K562 (cell line): ENCODE results near the gene NOD2. TPM values are rescaled to one million over a fixed set of nuclear protein-coding genes. Genes with fewer than 3 reads are reported as not detected.

Source experiments
- ATAC-seq: fragments of 200-7000 bp; cut with Tn5 transposase; 3 replicates; pipeline ENCODE4 v1.9.1; 2020; ENCODE audit warnings: moderate library complexity
- BruUV-seq: library from RNA; stranded (reverse); fragments of 400-500 nt; replicated peaks from 2 replicates; lab custom pipeline; 2021; lab: Mats Ljungman, UMichigan
- CTCF ChIA-PET: fragments of 300-600 bp; formaldehyde crosslinking; extraction: SDS; loops from one replicate; lab custom pipeline; 2021; ENCODE audit warnings: low intra/inter-chr PET ratio; lab: Yijun Ruan, JAX
- POLR2A ChIA-PET: fragments of 300-600, 350-650 bp; sonication (Branson Sonifier 250); formaldehyde crosslinking; extraction: SDS; loops from one replicate; lab custom pipeline; 2021; ENCODE audit warnings: antibody characterized with exemption, inconsistent platforms; lab: Yijun Ruan, JAX
- DNase-seq, 4 experiments: peaks; one replicate each; pipeline versions ENCODE4 v3.0.0 to v3.0.0-alpha.2; 2011 to 2018; ENCODE audit warnings: low spot score in 3 of 4, mixed read lengths in 3 of 4; ENCODE audit errors: extremely low read depth in 1 of 4
- FAIRE-seq: peaks from 2 replicates; lab custom pipeline; 2011; peaks lifted over from hg19 to GRCh38; lab: Jason Lieb, UNC
- H2AFZ ChIP-seq: 2 replicates; pipeline ENCODE4 v1.6.0; 2011; ENCODE audit warnings: low read depth, low read length, control low read depth, inconsistent platforms
- H3K27ac ChIP-seq: fragments of 200-600 bp; 3 replicates; pipeline ENCODE4 v1.8.0; 2011; ENCODE audit warnings: low read depth, mild to moderate bottlenecking, control low read depth, inconsistent platforms, low read length, moderate library complexity, mixed read lengths; ENCODE audit errors: extremely low read depth
- H3K27me3 ChIP-seq, 2 experiments: fragments of 300-600 bp in 1 of 2; 2 replicates in 1 of 2; 3 replicates in 1 of 2; pipeline versions ENCODE4 v1.6.0 to v1.8.0; 2011; ENCODE audit warnings: inconsistent platforms in 2 of 2, low read length in 2 of 2, mild to moderate bottlenecking in 1 of 2, mixed read lengths in 1 of 2, moderate library complexity in 1 of 2; ENCODE audit not compliant: control insufficient read depth in 2 of 2, insufficient read depth in 2 of 2
- H3K36me3 ChIP-seq: fragments of 300-600 bp; 3 replicates; pipeline ENCODE4 v1.8.0; 2011; ENCODE audit warnings: mild to moderate bottlenecking, low read length, inconsistent platforms; ENCODE audit not compliant: control insufficient read depth, insufficient read depth
- H3K4me1 ChIP-seq, 2 experiments: fragments of 200-600 bp in 1 of 2; replicated peaks in 1 of 2; 2 replicates in 1 of 2; 3 replicates in 1 of 2; pipeline versions ENCODE4 v1.5.1 to v1.8.0; 2011; ENCODE audit warnings: inconsistent platforms in 2 of 2, low read length in 2 of 2, mild to moderate bottlenecking in 1 of 2, mixed read lengths in 1 of 2, moderate library complexity in 1 of 2; ENCODE audit not compliant: control insufficient read depth in 2 of 2, insufficient read depth in 2 of 2
- H3K4me2 ChIP-seq: 2 replicates; pipeline ENCODE4 v1.6.1; 2011; ENCODE audit warnings: low read length, control low read depth, inconsistent platforms, mixed read lengths; ENCODE audit not compliant: insufficient read depth
- H3K4me3 ChIP-seq: fragments of 200-600 bp; sonication (generic), shearing (Covaris generic); 2 replicates; pipeline ENCODE4 v1.5.1; 2016; ENCODE audit warnings: control low read depth, inconsistent platforms
- H3K79me2 ChIP-seq: fragments of 200-600 bp; 3 replicates; pipeline ENCODE4 v1.8.0; 2011; ENCODE audit warnings: low read length, inconsistent platforms; ENCODE audit not compliant: control insufficient read depth, insufficient read depth
- H3K9ac ChIP-seq, 2 experiments: 2 replicates each; pipeline versions ENCODE4 v1.6.0 to v1.6.1; 2011; ENCODE audit warnings: low read depth in 2 of 2, low read length in 2 of 2, control low read depth in 1 of 2, inconsistent platforms in 1 of 2, mild to moderate bottlenecking in 1 of 2, mixed read lengths in 1 of 2; ENCODE audit not compliant: insufficient read depth in 1 of 2
- H3K9me1 ChIP-seq: one replicate; pipeline ENCODE4 v1.6.0; 2011; ENCODE audit warnings: inconsistent platforms, mild to moderate bottlenecking, low read length, moderate library complexity; ENCODE audit not compliant: control insufficient read depth, insufficient read depth
- H3K9me3 ChIP-seq: replicated peaks from 2 replicates; pipeline ENCODE4 v1.5.1; 2011; ENCODE audit warnings: low read depth, low read length, inconsistent platforms; ENCODE audit not compliant: control insufficient read depth, insufficient read depth
- H4K20me1 ChIP-seq: replicated peaks from 2 replicates; pipeline ENCODE4 v1.6.1; 2011; ENCODE audit warnings: low read length, inconsistent platforms, mixed read lengths; ENCODE audit not compliant: control insufficient read depth, insufficient read depth
- ARID2 ChIP-seq: fragments of 450-650 bp; IDR thresholded peaks from 2 replicates; pipeline ENCODE4 v1.6.1; 2017; ENCODE audit warnings: antibody characterized with exemption, mild to moderate bottlenecking
- CBFB ChIP-seq: sonication (generic); formaldehyde crosslinking; IDR thresholded peaks from 2 replicates; pipeline ENCODE4 v1.4.0; 2020; ENCODE audit warnings: mild to moderate bottlenecking, missing genetic modification reagents
- ELK1 ChIP-seq: sonication (generic); formaldehyde crosslinking; IDR thresholded peaks from 2 replicates; pipeline ENCODE4 v1.8.1; 2022; ENCODE audit warnings: missing genetic modification reagents
- GABPB2 ChIP-seq: fragments of 250-450 bp; sonication (Bioruptor Pico); conservative IDR thresholded peaks from 2 replicates; pipeline ENCODE4 v1.5.1; 2021; ENCODE audit warnings: mild to moderate bottlenecking
- HMG20B ChIP-seq: fragments of 250-450 bp; sonication (Bioruptor Pico); IDR thresholded peaks from 2 replicates; pipeline ENCODE4 v1.5.0; 2021; ENCODE audit warnings: mild to moderate bottlenecking
- KAT7 ChIP-seq: sonication (generic); formaldehyde crosslinking; IDR thresholded peaks from 2 replicates; pipeline ENCODE4 v1.8.0; 2022; ENCODE audit warnings: missing genetic modification reagents, mild to moderate bottlenecking, borderline replicate concordance
- LARP7 ChIP-seq: fragments of 450-650 bp; IDR thresholded peaks from 2 replicates; pipeline ENCODE4 v1.6.1; 2016
- NR2F6 ChIP-seq: fragments of 450-650 bp; formaldehyde crosslinking; IDR thresholded peaks from 2 replicates; pipeline ENCODE4 v1.4.0; 2020; ENCODE audit warnings: mild to moderate bottlenecking
- RAD51 ChIP-seq: fragments of 450-650 bp; IDR thresholded peaks from 2 replicates; pipeline ENCODE4 v1.7.1; 2016; ENCODE audit warnings: low read depth, mild to moderate bottlenecking, borderline replicate concordance
- SMARCC2 ChIP-seq: fragments of 450-650 bp; IDR thresholded peaks from 2 replicates; pipeline ENCODE4 v1.6.1; 2017; ENCODE audit warnings: antibody characterized with exemption, moderate library complexity, mild to moderate bottlenecking, low read depth
- SMC3 ChIP-seq: conservative IDR thresholded peaks from 2 replicates; pipeline ENCODE4 v1.6.1; 2011; ENCODE audit warnings: low read depth, low read length, improper control_type of control experiment; ENCODE audit not compliant: insufficient read depth
- SRF ChIP-seq, 2 experiments: fragments of 250-450, 450-650 bp in 1 of 2; sonication (Bioruptor Pico) in 1 of 2; sonication (generic) in 1 of 2; formaldehyde crosslinking; IDR thresholded peaks; 2 replicates each; pipeline versions ENCODE4 v1.5.0 to v1.5.1; 2020 to 2022; ENCODE audit warnings: mild to moderate bottlenecking in 1 of 2, missing genetic modification reagents in 1 of 2
- USF1 ChIP-seq: sonication (generic); formaldehyde crosslinking; IDR thresholded peaks from 2 replicates; pipeline ENCODE4 v1.9.0; 2022; ENCODE audit warnings: mild to moderate bottlenecking, missing genetic modification reagents
- USF2 ChIP-seq: sonication (generic); formaldehyde crosslinking; IDR thresholded peaks from 2 replicates; pipeline ENCODE4 v1.5.0; 2020; ENCODE audit warnings: missing genetic modification reagents
- ZNF146 ChIP-seq: IDR thresholded peaks from one replicate; pipeline ENCODE4 v1.6.1; 2018; ENCODE audit warnings: missing compliant biosample characterization; ENCODE audit not compliant: unreplicated experiment
- ZNF354B ChIP-seq: fragments of 250-450 bp; sonication (Bioruptor Pico); IDR thresholded peaks from 2 replicates; pipeline ENCODE4 v1.4.0; 2020
- ZNF639 ChIP-seq, 2 experiments: fragments of 200-800 bp in 1 of 2; sonication (Bioruptor generic) in 1 of 2; sonication (generic) in 1 of 2; formaldehyde crosslinking in 1 of 2; IDR thresholded peaks in 1 of 2; conservative IDR thresholded peaks in 1 of 2; 2 replicates each; pipeline versions ENCODE4 v1.5.0 to v1.6.1; 2016 to 2020; ENCODE audit warnings: missing compliant biosample characterization in 1 of 2, missing genetic modification characterization in 1 of 2, missing genetic modification reagents in 1 of 2
- ZNF785 ChIP-seq: fragments of 250-450 bp; sonication (Bioruptor Pico); IDR thresholded peaks from 2 replicates; pipeline ENCODE4 v1.4.0; 2020; ENCODE audit warnings: mild to moderate bottlenecking
- WGBS: fragments of 100-300 bp; shearing (Covaris generic); methylation state at CpG from one replicate; pipeline ENCODE4 v1.1.6; 2016; ENCODE audit warnings: low coverage, mixed read lengths; ENCODE audit not compliant: insufficient coverage; ENCODE audit errors: missing lambda C conversion rate; 5-methylcytosine and 5-hydroxymethylcytosine counted together
- in situ Hi-C: fragments of 300-500 bp; cut with MboI; formaldehyde crosslinking; loops from 4 replicates; pipeline ENCODE4 v1.15.0; 2018; ENCODE audit warnings: inconsistent platforms, mixed read lengths
- intact Hi-C: fragments of 100-400 bp; cut with micrococcal nuclease; formaldehyde crosslinking; loops from 2 replicates; pipeline ENCODE4 v1.14.2; 2022
- polyA plus RNA-seq, 8 experiments: library from polyadenylated mRNA; depleted of rRNA in 4 of 8; stranded (reverse) in 5 of 8; unstranded in 3 of 8; fragments of >200 nt; fragmentation: Nextera tagmentation in 2 of 8; fragmentation: Illumina TruSeq in 1 of 8; extraction: Ambion mirVana in 2 of 8; extraction: Trizol in 1 of 8; gene quantifications; 2 replicates each; pipeline versions ENCODE4 v1.2.1 to v1.2.3, GENCODE V29; 2011 to 2014; ENCODE audit warnings: inconsistent platforms in 1 of 8, missing spikeins in 1 of 8
- total RNA-seq, 7 experiments: library from RNA; depleted of rRNA in 6 of 7; stranded (reverse); fragments of >200 nt in 6 of 7; fragmentation: Illumina TruSeq in 2 of 7; extraction: Trizol in 2 of 7; gene quantifications; 2 replicates each; pipeline versions ENCODE4 v1.2.1 to v1.2.3, GENCODE V29; 2011 to 2021; ENCODE audit warnings: low replicate concordance in 1 of 7

Gene NOD2
- total and polyA plus RNA-seq, 9 of the 15 experiments (the other 6 are each of a cell fraction or from before 2014, with no cell fraction given) = 0.04 TPM; not detected in 8

GRCh38 chr16:50655558-50656055, 37.8 kb upstream of the NOD2 start (continued):
- TF ChIP-seq USF2 (CRISPR knock-in tag) (no peak), SMARCC2 (no peak), CBFB (no peak), SRF (CRISPR knock-in tag; IDR thresholded peaks at IDR 0.05) (no peak), ZNF639 (CRISPR knock-in tag; conservative IDR thresholded peaks at IDR 0.05 in 1 of 2, IDR thresholded peaks at IDR 0.05 in 1 of 2) (no peak), GABPB2 (CRISPR knock-in tag) (no peak), ZNF146 (no peak)

- Histone ChIP-seq H2AFZ (no peak overlapping the region), H4K20me1 (0 out of 2 replicates have a peak, but pooled peaks cover 3% of the 10 kb centered on the region), H3K9me1 (no peaks in the 10 kb centered on the region), H3K4me1 (no peaks in the 10 kb centered on the region; a peak in 1 of 5 replicates), H3K79me2 (no peaks in the 10 kb centered on the region), H3K27ac (no peak overlapping the region), H3K9me3 (no peaks in the 10 kb centered on the region), H3K36me3 (no peaks in the 10 kb centered on the region), H3K4me2 (no peak overlapping the region), H3K9ac (no peak overlapping the region), H3K27me3 (peaks cover 0 to 8% of the 10 kb centered on the region in 2 experiments; a peak in 1 of 5 replicates), H3K4me3 (no peak overlapping the region)
- ATAC-seq (peak; percentile 53; the same call in 2 of the 3 replicates), DNase-seq (no peak), FAIRE-seq (no peak)
- BruUV-seq = no TSS peak
- ChIA-PET CTCF (no interaction called here), POLR2A (no interaction called here)
- in situ Hi-C loops (no loop called here), intact Hi-C loops (no loop called here)
- WGBS = 2% methylated on average over 4 of the region's 5 CpGs
- TF ChIP-seq ZNF785 (CRISPR knock-in tag) (no peak), KAT7 (CRISPR knock-in tag) (no peak), LARP7 (no peak), ARID2 (no peak), ELK1 (no peak), ZNF354B (CRISPR knock-in tag) (no peak), NR2F6 (CRISPR knock-in tag) (no peak), RAD51 (0 out of 2 replicates have a peak, but pooled peaks have one; percentile 11), USF1 (CRISPR knock-in tag) (peak; percentile 56), SMC3 (no peak), HMG20B (CRISPR knock-in tag) (no peak)
Observed at GRCh38 chr16:50657241-50657640, 36.2 kb upstream of the NOD2 start.
